Endothelial cell (in vitro differentiated cells): ENCODE data around the gene KLHL22. TPM values are rescaled to one million over a fixed set of nuclear protein-coding genes. Genes with fewer than 3 reads are reported as not detected.

Experiments
- DNase-seq: peaks from one replicate; pipeline ENCODE4 v3.0.0; 2021; ENCODE audit warnings: low spot score
- H3K27ac Mint-ChIP-seq: one replicate; pipeline ENCODE4 v1.8.0; 2021; ENCODE audit warnings: mixed read lengths, inconsistent platforms; ENCODE audit not compliant: unreplicated experiment
- H3K27me3 Mint-ChIP-seq: one replicate; pipeline ENCODE4 v1.8.0; 2021; ENCODE audit warnings: mild to moderate bottlenecking, moderate library complexity, mixed read lengths, inconsistent platforms; ENCODE audit not compliant: unreplicated experiment
- H3K36me3 Mint-ChIP-seq: one replicate; pipeline ENCODE4 v1.8.0; 2021; ENCODE audit warnings: mild to moderate bottlenecking, low read depth, mixed read lengths, inconsistent platforms; ENCODE audit not compliant: unreplicated experiment
- H3K4me1 Mint-ChIP-seq: one replicate; pipeline ENCODE4 v1.8.0; 2021; ENCODE audit warnings: mild to moderate bottlenecking, mixed read lengths, inconsistent platforms; ENCODE audit not compliant: unreplicated experiment
- H3K4me3 Mint-ChIP-seq: one replicate; pipeline ENCODE4 v1.8.0; 2021; ENCODE audit warnings: mild to moderate bottlenecking, mixed read lengths, inconsistent platforms; ENCODE audit not compliant: unreplicated experiment
- H3K9me3 Mint-ChIP-seq: one replicate; pipeline ENCODE4 v1.8.0; 2021; ENCODE audit warnings: mixed read lengths, inconsistent platforms; ENCODE audit not compliant: unreplicated experiment
- total RNA-seq: library from RNA; stranded (reverse); fragmentation: NEBNext Ultra II Directional; extraction: Animal tissue kit (Norgen Biotek cat#: 25700); gene quantifications from one replicate; pipeline ENCODE4 v1.2.1, GENCODE V29; 2021; ENCODE audit not compliant: unreplicated experiment
- TF ChIP-seq, protein P1 (sequence below): fragments of 200-600 bp; sonication (generic); IDR thresholded peaks from one replicate; pipeline ENCODE4 v1.5.0; 2021; ENCODE audit warnings: antibody characterized with exemption; ENCODE audit not compliant: unreplicated experiment

Gene KLHL22
- total RNA-seq, 1 donor from 2014 or later: 19.4 TPM

DNA sequence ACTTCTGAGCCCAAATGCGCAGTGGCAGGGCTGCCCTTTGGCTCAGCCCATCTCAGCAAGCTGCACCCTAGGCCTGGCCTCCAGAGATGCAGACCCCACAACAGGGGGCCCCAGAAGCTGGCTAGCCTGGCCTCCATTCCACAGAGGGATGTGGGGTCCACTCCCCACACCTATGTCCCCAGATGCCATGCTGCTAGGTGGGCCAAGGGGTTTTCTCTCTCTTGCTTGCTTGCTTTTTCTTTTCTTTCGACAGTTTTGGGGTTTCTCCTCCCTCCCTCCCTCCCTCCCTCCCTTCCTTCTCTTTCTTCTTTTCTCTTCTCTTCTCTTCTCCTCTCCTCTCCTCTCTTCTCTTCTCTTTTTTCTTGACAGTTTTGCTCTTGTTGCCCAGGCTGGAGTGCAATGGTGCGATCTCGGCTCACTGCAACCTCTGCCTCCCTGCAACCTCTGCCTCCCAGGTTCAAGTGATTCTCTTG, 67.6 kb downstream of the KLHL22 start:
- H3K4me3 Mint-ChIP-seq: no peak overlapping the region
- peak overlapping the region; percentile 42 for H3K27ac Mint-ChIP-seq
- DNase-seq: no peak

DNA sequence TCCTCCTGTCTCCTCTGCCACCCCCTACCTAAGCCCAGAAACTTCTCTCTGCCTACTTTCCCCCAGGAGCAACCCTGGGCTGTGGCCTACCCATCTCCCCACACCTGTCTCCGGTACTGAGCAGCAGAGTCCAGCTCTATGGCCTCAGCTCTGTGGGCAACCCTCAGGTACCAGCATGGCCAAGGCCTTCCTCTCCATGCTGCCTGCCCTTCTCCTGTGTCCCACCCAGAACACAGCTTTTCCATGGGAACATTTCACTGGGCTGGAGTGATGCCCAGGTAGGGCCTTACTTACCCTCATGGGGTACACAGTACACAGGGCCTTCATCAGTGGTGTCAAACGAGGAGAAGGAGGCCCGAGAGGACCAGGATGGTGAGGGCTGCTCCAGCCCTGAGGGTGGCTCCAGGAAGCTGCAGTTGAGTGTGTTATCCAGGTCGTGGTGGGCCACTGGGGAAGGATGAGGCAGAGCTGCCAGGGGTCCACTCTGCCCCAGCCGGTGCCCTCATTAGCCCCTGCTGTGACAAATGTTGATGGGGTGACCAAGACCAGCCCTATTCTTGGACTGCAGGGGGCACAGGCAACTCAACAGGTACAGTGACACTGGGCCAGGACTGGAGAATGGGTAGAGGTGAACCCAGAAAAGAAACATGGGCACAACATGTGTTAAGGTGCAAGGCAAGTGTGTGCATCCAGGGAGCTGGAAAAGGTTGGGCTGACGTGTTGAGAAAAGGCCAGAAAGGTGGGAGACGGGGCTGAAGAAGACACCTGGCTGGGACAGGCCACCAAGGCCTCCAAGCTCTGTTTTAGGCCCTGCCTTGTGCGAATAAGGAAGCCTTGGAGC, 68.3 kb downstream of the KLHL22 start:
- peaks cover 2% of the 10 kb centered on the region for H3K4me1 Mint-ChIP-seq
- H3K36me3 Mint-ChIP-seq: peaks cover 10% of the 10 kb centered on the region
- TF ChIP-seq, protein P1, sequence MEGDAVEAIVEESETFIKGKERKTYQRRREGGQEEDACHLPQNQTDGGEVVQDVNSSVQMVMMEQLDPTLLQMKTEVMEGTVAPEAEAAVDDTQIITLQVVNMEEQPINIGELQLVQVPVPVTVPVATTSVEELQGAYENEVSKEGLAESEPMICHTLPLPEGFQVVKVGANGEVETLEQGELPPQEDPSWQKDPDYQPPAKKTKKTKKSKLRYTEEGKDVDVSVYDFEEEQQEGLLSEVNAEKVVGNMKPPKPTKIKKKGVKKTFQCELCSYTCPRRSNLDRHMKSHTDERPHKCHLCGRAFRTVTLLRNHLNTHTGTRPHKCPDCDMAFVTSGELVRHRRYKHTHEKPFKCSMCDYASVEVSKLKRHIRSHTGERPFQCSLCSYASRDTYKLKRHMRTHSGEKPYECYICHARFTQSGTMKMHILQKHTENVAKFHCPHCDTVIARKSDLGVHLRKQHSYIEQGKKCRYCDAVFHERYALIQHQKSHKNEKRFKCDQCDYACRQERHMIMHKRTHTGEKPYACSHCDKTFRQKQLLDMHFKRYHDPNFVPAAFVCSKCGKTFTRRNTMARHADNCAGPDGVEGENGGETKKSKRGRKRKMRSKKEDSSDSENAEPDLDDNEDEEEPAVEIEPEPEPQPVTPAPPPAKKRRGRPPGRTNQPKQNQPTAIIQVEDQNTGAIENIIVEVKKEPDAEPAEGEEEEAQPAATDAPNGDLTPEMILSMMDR: no peak
- H3K27ac Mint-ChIP-seq: no peak overlapping the region
- no peak for DNase-seq
- peaks cover 22% of the 10 kb centered on the region for H3K27me3 Mint-ChIP-seq
- H3K9me3 Mint-ChIP-seq: no peaks in the 10 kb centered on the region
- H3K4me3 Mint-ChIP-seq: no peak overlapping the region

More for the DNA sequence above, 67.6 kb downstream of the KLHL22 start:
- Mint-ChIP-seq H3K36me3 (peaks cover 10% of the 10 kb centered on the region), H3K4me1 (peaks cover 2% of the 10 kb centered on the region), H3K27me3 (peaks cover 29% of the 10 kb centered on the region), H3K9me3 (no peaks in the 10 kb centered on the region)
- TF ChIP-seq, protein P1: no peak

DNA sequence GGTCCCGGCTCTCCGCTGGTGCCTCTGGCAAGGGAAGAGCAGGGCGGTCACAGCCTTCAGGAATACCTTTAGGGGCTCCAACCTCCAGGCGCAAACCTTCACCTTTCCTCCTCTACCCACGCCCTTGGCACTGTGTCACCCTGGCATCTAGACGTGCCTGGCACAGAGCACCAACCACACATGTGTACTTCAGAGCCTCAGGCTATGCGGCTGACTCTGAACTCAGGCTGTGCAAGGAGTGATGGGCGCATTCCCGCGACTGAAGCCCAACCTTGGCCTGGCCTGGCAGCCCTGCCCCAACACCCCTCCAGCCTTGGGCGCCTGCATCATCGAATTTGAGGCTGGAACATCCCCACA, 69.4 kb downstream of the KLHL22 start:
- Mint-ChIP-seq H3K9me3 (no peaks in the 10 kb centered on the region), H3K4me3 (no peak overlapping the region), H3K4me1 (peaks cover 2% of the 10 kb centered on the region), H3K27me3 (peaks cover 16% of the 10 kb centered on the region), H3K27ac (no peak overlapping the region), H3K36me3 (peaks cover 10% of the 10 kb centered on the region)
- TF ChIP-seq, protein P1: no peak
- DNase-seq: no peak

DNA sequence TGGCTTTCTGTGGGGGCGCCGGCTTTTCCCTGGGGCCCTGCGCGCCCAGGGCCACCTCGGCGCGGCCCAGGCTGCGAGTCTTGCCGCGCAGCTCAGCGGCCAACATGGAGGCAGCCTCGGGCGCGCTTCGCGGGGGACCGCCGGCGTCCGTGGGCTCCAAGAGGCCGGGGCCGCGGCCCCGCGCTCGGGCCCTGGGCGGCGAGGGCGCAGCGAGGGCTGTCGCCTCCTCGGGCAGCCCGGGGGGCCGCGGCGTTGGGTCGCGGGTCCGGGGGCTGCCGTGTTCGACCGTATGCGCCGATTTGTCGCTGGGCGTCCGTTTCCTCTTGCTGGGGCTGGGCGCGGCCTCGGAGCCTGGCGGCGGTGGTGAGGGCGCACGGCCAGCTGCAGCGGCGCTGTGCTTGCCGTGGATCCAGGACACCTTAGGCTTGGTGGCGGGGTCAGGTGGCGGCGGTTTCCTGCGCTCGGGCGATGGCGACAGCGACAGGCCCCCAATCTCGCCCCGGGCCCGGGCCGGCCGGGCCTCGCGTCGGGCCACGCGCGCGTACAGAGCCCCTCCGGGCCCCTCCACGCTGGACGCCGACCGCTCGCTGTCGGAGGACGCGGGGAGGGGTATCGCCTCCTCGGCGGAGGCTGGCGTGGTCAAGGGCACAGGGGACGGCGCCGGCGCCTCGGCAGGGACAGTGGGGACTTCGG, 69.9 kb downstream of the KLHL22 start:
- Mint-ChIP-seq H3K27me3 (peaks cover 16% of the 10 kb centered on the region), H3K4me3 (no peak overlapping the region), H3K4me1 (peaks cover 2% of the 10 kb centered on the region), H3K9me3 (no peaks in the 10 kb centered on the region), H3K27ac (no peak overlapping the region), H3K36me3 (peaks cover 10% of the 10 kb centered on the region)
- DNase-seq: no peak
- TF ChIP-seq, protein P1: no peak
